Upper lobe of right lung (tissue), 1 donor: ENCODE measurements around the gene ADGB. TPM values are rescaled to one million over a fixed set of nuclear protein-coding genes. Genes with fewer than 3 reads are reported as not detected.

Experiments used
- ATAC-seq: fragments of 200-7000 bp; cut with Tn5 transposase; one replicate; pipeline ENCODE4 v1.9.1; 2020; ENCODE audit warnings: mild to moderate bottlenecking, moderate library complexity
- DNase-seq: peaks from one replicate; pipeline ENCODE4 v3.0.0-alpha.2; 2020
- H3K27ac ChIP-seq: fragments of 200-600 bp; one replicate; pipeline ENCODE4 v1.8.0; 2022
- H3K27me3 ChIP-seq: fragments of 200-600 bp; one replicate; pipeline ENCODE4 v1.8.0; 2022; ENCODE audit warnings: mild to moderate bottlenecking
- H3K36me3 ChIP-seq: fragments of 200-600 bp; one replicate; pipeline ENCODE4 v1.8.0; 2022
- H3K4me1 ChIP-seq: fragments of 200-600 bp; one replicate; pipeline ENCODE4 v1.8.0; 2022
- H3K4me3 ChIP-seq: fragments of 200-600 bp; one replicate; pipeline ENCODE4 v1.8.0; 2022; ENCODE audit warnings: mild to moderate bottlenecking
- H3K9me3 ChIP-seq: fragments of 200-600 bp; one replicate; pipeline ENCODE4 v1.8.0; 2022
- intact Hi-C: fragments of 100-400 bp; cut with DNase I; formaldehyde crosslinking; loops from one replicate; pipeline ENCODE4 v1.11.0; 2022
- total RNA-seq: library from RNA; stranded (reverse); fragmentation: NEBNext Ultra II Directional; extraction: Animal tissue kit (Norgen Biotek cat#: 25700); gene quantifications from one replicate; pipeline ENCODE4 v1.2.1, GENCODE V29; 2021
- TF ChIP-seq, protein P1 (sequence below): fragments of 200-600 bp; IDR thresholded peaks from one replicate; pipeline ENCODE4 v1.8.0; 2022; ENCODE audit warnings: antibody characterized with exemption
- donor health status: DM: no; HTN: yes; CAD: no; lungs with severe emphysema.

ADGB gene
- total RNA-seq, 1 donor from 2014 or later = not detected

DNA sequence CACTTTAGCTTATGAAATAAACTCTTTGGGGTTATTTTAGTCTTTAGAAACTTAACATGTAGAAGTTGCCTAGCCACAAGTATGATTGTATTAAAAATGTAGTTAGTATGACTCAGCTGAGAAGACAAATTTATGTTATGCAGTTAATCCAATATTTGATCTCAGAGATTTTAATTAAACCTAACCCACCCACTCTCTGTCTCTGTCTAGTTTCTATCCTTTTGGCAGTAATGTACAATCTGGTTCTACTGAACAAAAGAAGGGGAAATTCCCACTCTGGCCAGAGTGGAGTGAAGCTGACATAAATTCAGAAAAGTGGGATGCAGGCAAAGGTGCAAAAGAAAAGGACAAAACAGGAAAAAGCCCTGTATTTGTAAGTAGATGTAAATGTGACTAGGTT is 36.4 kb downstream of the ADGB start:
- TF ChIP-seq, protein P1, sequence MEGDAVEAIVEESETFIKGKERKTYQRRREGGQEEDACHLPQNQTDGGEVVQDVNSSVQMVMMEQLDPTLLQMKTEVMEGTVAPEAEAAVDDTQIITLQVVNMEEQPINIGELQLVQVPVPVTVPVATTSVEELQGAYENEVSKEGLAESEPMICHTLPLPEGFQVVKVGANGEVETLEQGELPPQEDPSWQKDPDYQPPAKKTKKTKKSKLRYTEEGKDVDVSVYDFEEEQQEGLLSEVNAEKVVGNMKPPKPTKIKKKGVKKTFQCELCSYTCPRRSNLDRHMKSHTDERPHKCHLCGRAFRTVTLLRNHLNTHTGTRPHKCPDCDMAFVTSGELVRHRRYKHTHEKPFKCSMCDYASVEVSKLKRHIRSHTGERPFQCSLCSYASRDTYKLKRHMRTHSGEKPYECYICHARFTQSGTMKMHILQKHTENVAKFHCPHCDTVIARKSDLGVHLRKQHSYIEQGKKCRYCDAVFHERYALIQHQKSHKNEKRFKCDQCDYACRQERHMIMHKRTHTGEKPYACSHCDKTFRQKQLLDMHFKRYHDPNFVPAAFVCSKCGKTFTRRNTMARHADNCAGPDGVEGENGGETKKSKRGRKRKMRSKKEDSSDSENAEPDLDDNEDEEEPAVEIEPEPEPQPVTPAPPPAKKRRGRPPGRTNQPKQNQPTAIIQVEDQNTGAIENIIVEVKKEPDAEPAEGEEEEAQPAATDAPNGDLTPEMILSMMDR = no peak
- no peaks in the 10 kb centered on the region for H3K9me3 ChIP-seq
- no peaks in the 10 kb centered on the region for H3K27me3 ChIP-seq
- H3K4me3 ChIP-seq = no peak overlapping the region
- no peaks in the 10 kb centered on the region for H3K36me3 ChIP-seq
- ATAC-seq (no peak), DNase-seq (no peak)
- intact Hi-C loops = no loop called here
- H3K27ac ChIP-seq = no peak overlapping the region
- H3K4me1 ChIP-seq = no peaks in the 10 kb centered on the region

DNA sequence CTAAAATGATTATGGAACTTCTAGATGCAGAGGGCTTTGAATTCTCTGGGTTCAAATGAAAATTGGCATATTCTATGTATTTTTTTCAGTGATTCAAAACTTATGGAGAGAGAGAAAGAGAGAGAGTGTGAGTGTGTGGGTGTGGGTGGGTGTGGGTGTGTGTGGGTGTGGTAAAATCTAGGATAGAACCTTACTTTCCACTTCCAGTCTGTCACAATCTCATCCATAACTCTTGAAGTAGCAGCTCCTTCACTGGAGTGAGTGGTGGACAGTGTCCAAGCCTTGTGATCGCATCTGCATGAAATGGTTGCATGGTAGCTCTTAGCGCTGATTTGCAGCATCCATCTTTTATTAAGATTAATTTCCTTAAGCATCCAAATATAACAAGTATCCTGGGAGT is 37.7 kb downstream of the ADGB start:
- H3K27ac ChIP-seq = no peak overlapping the region
- intact Hi-C loops = no loop called here

DNA sequence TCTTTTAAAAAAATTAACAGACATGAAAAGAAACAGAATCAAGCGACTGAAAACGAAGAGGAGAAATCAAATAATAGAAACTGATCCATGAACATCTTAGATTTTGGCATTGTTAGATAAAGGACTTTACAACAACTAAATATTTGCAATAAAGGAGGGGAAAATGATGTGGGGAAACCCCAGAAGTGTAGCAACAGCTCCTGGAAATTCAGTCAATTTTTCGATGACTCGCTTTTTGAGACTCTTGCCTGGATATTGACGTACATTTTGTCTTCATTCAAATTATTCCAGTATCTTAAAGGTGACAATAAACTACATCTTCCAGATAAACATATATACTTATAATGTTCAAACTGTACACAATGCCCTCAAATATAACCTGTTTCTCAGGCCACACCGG is 44.1 kb downstream of the ADGB start:
- ATAC-seq = no peak
- H3K4me1 ChIP-seq = no peaks in the 10 kb centered on the region
- H3K9me3 ChIP-seq = no peaks in the 10 kb centered on the region

More for the DNA sequence above, 37.7 kb downstream of the ADGB start:
- no peak for ATAC-seq
- DNase-seq = no peak
- Histone ChIP-seq H3K4me3 (no peak overlapping the region), H3K36me3 (no peaks in the 10 kb centered on the region), H3K27me3 (no peaks in the 10 kb centered on the region), H3K9me3 (no peaks in the 10 kb centered on the region), H3K4me1 (no peaks in the 10 kb centered on the region)
- TF ChIP-seq, protein P1 = no peak

DNA sequence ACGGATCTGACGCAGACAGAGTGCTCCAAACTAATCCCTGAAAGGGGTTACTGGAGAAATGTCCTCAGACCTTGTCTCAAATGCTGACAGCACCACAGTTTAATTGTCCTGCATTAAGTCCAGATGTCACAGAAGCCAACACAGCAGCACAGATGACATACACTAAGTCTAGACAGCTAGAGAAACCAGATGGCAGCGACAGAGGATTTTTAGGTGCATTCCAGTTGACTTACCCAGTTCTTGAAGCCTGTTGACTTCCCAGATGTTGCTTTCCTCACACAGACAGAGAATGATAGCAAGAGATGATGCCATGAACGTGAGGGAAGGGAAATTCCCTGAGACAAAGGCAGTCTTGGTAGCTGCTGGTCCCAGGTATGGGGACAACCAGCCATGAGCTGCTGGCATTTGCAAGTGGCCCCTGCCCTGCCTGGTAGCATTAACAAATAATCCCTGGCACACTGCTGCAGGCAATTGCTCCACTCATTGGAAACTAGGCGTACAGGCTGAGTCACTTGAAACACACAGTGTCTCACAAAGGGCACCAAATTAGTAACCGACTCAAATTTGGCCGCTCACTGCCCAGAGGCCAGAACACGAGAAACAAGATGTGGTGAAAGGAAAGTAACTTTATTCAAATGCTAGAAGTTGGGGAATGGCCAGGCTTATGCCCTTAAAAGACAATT is 52.2 kb downstream of the ADGB start:
- H3K9me3 ChIP-seq = no peaks in the 10 kb centered on the region
- H3K36me3 ChIP-seq = no peaks in the 10 kb centered on the region
- no peak overlapping the region for H3K27ac ChIP-seq
- DNase-seq (no peak), ATAC-seq (no peak)
- TF ChIP-seq, protein P1 = no peak
- no peaks in the 10 kb centered on the region for H3K4me1 ChIP-seq
- intact Hi-C loops = no loop called here
- H3K4me3 ChIP-seq = no peak overlapping the region
- H3K27me3 ChIP-seq = no peaks in the 10 kb centered on the region

More for the DNA sequence above, 44.1 kb downstream of the ADGB start:
- intact Hi-C loops = no loop called here
- TF ChIP-seq, protein P1 = no peak
- H3K27me3 ChIP-seq = no peaks in the 10 kb centered on the region
- no peaks in the 10 kb centered on the region for H3K36me3 ChIP-seq
- no peak overlapping the region for H3K27ac ChIP-seq
- no peak for DNase-seq
- H3K4me3 ChIP-seq = no peak overlapping the region

DNA sequence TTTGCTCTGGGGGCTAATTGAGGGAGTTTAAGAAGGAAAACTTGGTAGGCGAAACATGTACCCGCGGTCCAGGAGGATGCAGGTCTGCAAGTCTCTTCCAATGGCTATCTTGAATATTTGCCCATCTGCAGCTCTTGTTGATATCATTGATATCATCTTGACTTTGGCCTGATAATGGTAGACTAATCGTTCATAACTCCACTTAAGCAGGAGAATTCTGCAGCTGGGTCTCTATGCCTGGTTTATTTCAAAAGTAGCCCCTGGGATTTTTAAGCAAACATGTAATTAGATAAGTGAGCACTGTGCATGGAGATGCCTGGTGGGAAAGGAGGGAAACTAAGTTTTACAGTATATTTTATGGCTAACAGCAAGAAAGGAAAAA is 52.7 kb downstream of the ADGB start:
- H3K4me3 ChIP-seq = no peak overlapping the region
- ATAC-seq = no peak
- H3K4me1 ChIP-seq = no peaks in the 10 kb centered on the region
- no peaks in the 10 kb centered on the region for H3K36me3 ChIP-seq
- H3K27me3 ChIP-seq = no peaks in the 10 kb centered on the region
- no peak for DNase-seq
- TF ChIP-seq, protein P1 = no peak
- intact Hi-C loops = no loop called here
- H3K27ac ChIP-seq = no peak overlapping the region
- no peaks in the 10 kb centered on the region for H3K9me3 ChIP-seq

DNA sequence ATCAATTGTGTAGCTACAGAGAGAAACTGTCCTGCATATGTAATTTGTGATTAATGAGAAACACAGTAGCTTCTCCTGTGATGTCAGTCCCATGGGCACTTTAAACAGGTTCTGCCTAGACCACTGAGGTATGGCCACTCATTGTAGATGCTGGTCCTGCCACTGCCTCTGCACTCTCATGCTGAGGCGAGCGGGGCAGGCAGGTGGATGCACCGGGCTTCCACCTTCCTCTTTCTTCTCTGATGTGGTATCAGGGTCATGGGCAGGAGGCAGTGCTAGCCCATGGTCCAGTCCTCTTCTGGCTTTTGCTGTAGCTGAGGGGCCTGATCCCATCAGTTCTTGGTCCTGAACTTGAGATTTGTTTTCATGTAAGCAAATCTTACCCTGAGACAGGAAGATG is 58.7 kb downstream of the ADGB start:
- TF ChIP-seq, protein P1 = no peak
- ATAC-seq = no peak
- no peak for DNase-seq
- H3K27me3 ChIP-seq = no peaks in the 10 kb centered on the region
- intact Hi-C loops = no loop called here
- no peaks in the 10 kb centered on the region for H3K36me3 ChIP-seq
- H3K4me3 ChIP-seq = no peak overlapping the region
- H3K27ac ChIP-seq = no peak overlapping the region
- no peaks in the 10 kb centered on the region for H3K9me3 ChIP-seq
- no peaks in the 10 kb centered on the region for H3K4me1 ChIP-seq
